Mesodermal cell (in vitro differentiated cells): ENCODE measurements around the gene HYOU1.
"Not testable (repeated sequence)": the region's sequence is repeated elsewhere in the genome, so short reads cannot be mapped to it uniquely, and the experiment has no call there.

Experiments used
- H3K27ac ChIP-seq: 2 replicates; pipeline ENCODE4 v1.7.0; 2013; ENCODE audit warnings: mild to moderate bottlenecking, low read depth, low read length, moderate library complexity; ENCODE audit not compliant: severe bottlenecking
- H3K36me3 ChIP-seq: 2 replicates; pipeline ENCODE4 v1.7.1; 2013; ENCODE audit warnings: mild to moderate bottlenecking, low read length, moderate library complexity; ENCODE audit not compliant: control insufficient read depth, insufficient read depth
- H3K4me1 ChIP-seq: one replicate; pipeline ENCODE4 v1.7.1; 2013; ENCODE audit warnings: mild to moderate bottlenecking, low read length; ENCODE audit not compliant: insufficient read depth, control insufficient read depth, poor library complexity, severe bottlenecking
- H3K4me3 ChIP-seq: 2 replicates; pipeline ENCODE4 v1.7.0; 2013; ENCODE audit warnings: low read length, control low read depth, mild to moderate bottlenecking; ENCODE audit not compliant: insufficient read depth, poor library complexity, severe bottlenecking; ENCODE audit errors: extremely low read depth
- H3K9me3 ChIP-seq: 2 replicates; pipeline ENCODE4 v1.7.1; 2013; ENCODE audit warnings: mild to moderate bottlenecking, low read length, moderate library complexity; ENCODE audit not compliant: control insufficient read depth
- WGBS, 2 experiments: methylation state at CpG; one replicate each; pipeline ENCODE4 v1.1.5; 2013; ENCODE audit warnings: missing lambda C conversion rate in 2 of 2; ENCODE audit not compliant: insufficient coverage in 2 of 2; 5-methylcytosine and 5-hydroxymethylcytosine counted together

Gene HYOU1

GRCh38 chr11:119018074-119018938, 38.7 kb downstream of the HYOU1 start, which contains the start of the genes RPS25 and TRAPPC4:
TSS of gene RPS25 (minus strand) at chr11:119018343. CDS start at chr11:119018284, 59 bp downstream.
TSS of gene TRAPPC4 (plus strand) at chr11:119018766. CDS start at chr11:119018796, 30 bp downstream.
- peaks cover 82% of the 10 kb centered on the region for H3K36me3 ChIP-seq
- 0% methylated on average over 53 to 60 of the region's 63 CpGs for WGBS, 2 experiments
- peak within 1 kb of the TSS; percentile 95 for H3K4me3 ChIP-seq
- H3K4me1 ChIP-seq = peaks cover 16% of the 10 kb centered on the region
- peak within 1 kb of the TSS; percentile 81 for H3K27ac ChIP-seq
- H3K9me3 ChIP-seq = no peaks in the 10 kb centered on the region

- peak overlapping the region; percentile 81 for H3K27ac ChIP-seq
- H3K4me1 ChIP-seq, H3K9me3 ChIP-seq: not testable (repeated sequence)
- 5 to 7% methylated on average over 7 to 8 of the region's 10 CpGs for WGBS, 2 experiments
- H3K4me3 ChIP-seq = peak overlapping the region; percentile 95
- peaks cover 80% of the 10 kb centered on the region for H3K36me3 ChIP-seq
These were observed 39.6 kb downstream of the HYOU1 start for GRCh38 chr11:119017377-119017776.

GRCh38 chr11:119016216-119017009, 40.6 kb downstream of the HYOU1 start:
- Histone ChIP-seq H3K36me3 (peaks cover 78% of the 10 kb centered on the region), H3K27ac (no peak overlapping the region), H3K9me3 (no peaks in the 10 kb centered on the region), H3K4me3 (peak overlapping the region; percentile 95), H3K4me1 (peaks cover 9% of the 10 kb centered on the region)
- WGBS, 2 experiments = 94 to 95% methylated on average over 10 to 12 of the region's 14 CpGs

GRCh38 chr11:119015054-119015611, 41.9 kb downstream of the HYOU1 start:
- no peak overlapping the region for H3K4me3 ChIP-seq
- H3K27ac ChIP-seq = no peak overlapping the region
- 79 to 80% methylated on average over 5 to 7 of the region's 8 CpGs for WGBS, 2 experiments
- peaks cover 75% of the 10 kb centered on the region for H3K36me3 ChIP-seq
- H3K4me1 ChIP-seq = peaks cover 6% of the 10 kb centered on the region
- no peaks in the 10 kb centered on the region for H3K9me3 ChIP-seq

- peaks cover 3% of the 10 kb centered on the region for H3K4me1 ChIP-seq
- 91% methylated on average over 13 to 16 of the region's 17 CpGs for WGBS, 2 experiments
- H3K9me3 ChIP-seq = no peaks in the 10 kb centered on the region
- no peak overlapping the region for H3K27ac ChIP-seq
- H3K36me3 ChIP-seq = peaks cover 77% of the 10 kb centered on the region
- H3K4me3 ChIP-seq = no peak overlapping the region
These were observed 42.6 kb downstream of the HYOU1 start for GRCh38 chr11:119014209-119014924.

GRCh38 chr11:119012629-119013170, 44.3 kb downstream of the HYOU1 start:
- Histone ChIP-seq H3K4me1 (peaks cover 3% of the 10 kb centered on the region), H3K9me3 (no peaks in the 10 kb centered on the region), H3K27ac (no peak overlapping the region), H3K4me3 (no peak overlapping the region), H3K36me3 (peaks cover 83% of the 10 kb centered on the region)
- 89 to 100% methylated on average over 1 to 2 of the region's 3 CpGs for whole genome bisulfite sequencing, 2 experiments

GRCh38 chr11:119011476-119012053, 45.4 kb downstream of the HYOU1 start:
- H3K36me3 ChIP-seq = peaks cover 83% of the 10 kb centered on the region
- no peak overlapping the region for H3K27ac ChIP-seq
- WGBS, 2 experiments = 84 to 94% methylated on average over 2 to 3 of the region's 6 CpGs
- H3K4me1 ChIP-seq = peaks cover 1% of the 10 kb centered on the region
- H3K4me3 ChIP-seq = no peak overlapping the region
- H3K9me3 ChIP-seq = no peaks in the 10 kb centered on the region

GRCh38 chr11:119006656-119007055, 50.3 kb downstream of the HYOU1 start:
- WGBS, 2 experiments = 82 to 83% methylated on average over 1 of the region's 4 CpGs

GRCh38 chr11:119000906-119001305, 56.1 kb downstream of the HYOU1 start:
- no peaks in the 10 kb centered on the region for H3K9me3 ChIP-seq
- peaks cover 12% of the 10 kb centered on the region for H3K4me1 ChIP-seq
- H3K36me3 ChIP-seq = peaks cover 69% of the 10 kb centered on the region
- no peak overlapping the region for H3K27ac ChIP-seq
- WGBS, 2 experiments = 100% methylated on average over 1 of the region's 1 CpG; no CpG with 5 or more reads in 1 of the 2 experiments
- no peak overlapping the region for H3K4me3 ChIP-seq

More at GRCh38 chr11:119006656-119007055, 50.3 kb downstream of the HYOU1 start:
- Histone ChIP-seq H3K9me3 (no peaks in the 10 kb centered on the region), H3K27ac (no peak overlapping the region), H3K4me3 (no peak overlapping the region), H3K4me1 (no peaks in the 10 kb centered on the region), H3K36me3 (peaks cover 82% of the 10 kb centered on the region)
